Measurements from ENCODE around the gene TNFAIP8L1.

Gene TNFAIP8L1

GRCh38 chr19:4682417-4683200, 43.3 kb downstream of the TNFAIP8L1 start:
- DNase-seq = no peak

GRCh38 chr19:4684312-4685095, 45.2 kb downstream of the TNFAIP8L1 start:
- DNase-seq = no peak

- DNase-seq = no peak
These were observed 47.4 kb downstream of the TNFAIP8L1 start for GRCh38 chr19:4686700-4687099.

GRCh38 chr19:4687396-4687795, 48.1 kb downstream of the TNFAIP8L1 start:
- DNase-seq = no peak

- no peak for DNase-seq
These were observed 49.3 kb downstream of the TNFAIP8L1 start for GRCh38 chr19:4688587-4688986.

- no peak for DNase-seq
These were observed 50.1 kb downstream of the TNFAIP8L1 start for GRCh38 chr19:4689403-4689802.

- DNase-seq = no peak
These were observed 51.0 kb downstream of the TNFAIP8L1 start for GRCh38 chr19:4690361-4690760.

- no peak for DNase-seq
These were observed 52.1 kb downstream of the TNFAIP8L1 start for GRCh38 chr19:4691373-4691772.

GRCh38 chr19:4692251-4693077, 53.1 kb downstream of the TNFAIP8L1 start:
- peak; percentile 35 for DNase-seq

- no peak for DNase-seq
These were observed 53.7 kb downstream of the TNFAIP8L1 start for GRCh38 chr19:4693078-4693350.

GRCh38 chr19:4693471-4694121, 54.3 kb downstream of the TNFAIP8L1 start:
- no peak for DNase-seq

- peak; percentile 65 for DNase-seq
These were observed 55.1 kb downstream of the TNFAIP8L1 start for GRCh38 chr19:4694211-4694987.

- no peak for DNase-seq
These were observed 56.0 kb downstream of the TNFAIP8L1 start for GRCh38 chr19:4695224-4695731.

GRCh38 chr19:4697304-4697703, 58.0 kb downstream of the TNFAIP8L1 start:
- no peak for DNase-seq

GRCh38 chr19:4699826-4700692, 60.7 kb downstream of the TNFAIP8L1 start:
- no peak for DNase-seq

- DNase-seq = no peak
These were observed 61.3 kb downstream of the TNFAIP8L1 start for GRCh38 chr19:4700693-4700970.

- DNase-seq = no peak
These were observed 62.2 kb downstream of the TNFAIP8L1 start for GRCh38 chr19:4701557-4701956.

- DNase-seq = no peak
These were observed 63.4 kb downstream of the TNFAIP8L1 start for GRCh38 chr19:4702764-4703163.

GRCh38 chr19:4703671-4704316, 64.5 kb downstream of the TNFAIP8L1 start:
- no peak for DNase-seq

GRCh38 chr19:4704317-4704673, 65.0 kb downstream of the TNFAIP8L1 start:
- no peak for DNase-seq

Data from NCI-H69 (cell line).